ENCODE results near the gene EFNB1. TPM values are rescaled to one million over a fixed set of nuclear protein-coding genes. Genes with fewer than 3 reads are reported as not detected.

The EFNB1 gene
- total RNA-seq, 4 donors from 2014 or later = 37.1 to 94.2 (median 37.7) TPM

DNA sequence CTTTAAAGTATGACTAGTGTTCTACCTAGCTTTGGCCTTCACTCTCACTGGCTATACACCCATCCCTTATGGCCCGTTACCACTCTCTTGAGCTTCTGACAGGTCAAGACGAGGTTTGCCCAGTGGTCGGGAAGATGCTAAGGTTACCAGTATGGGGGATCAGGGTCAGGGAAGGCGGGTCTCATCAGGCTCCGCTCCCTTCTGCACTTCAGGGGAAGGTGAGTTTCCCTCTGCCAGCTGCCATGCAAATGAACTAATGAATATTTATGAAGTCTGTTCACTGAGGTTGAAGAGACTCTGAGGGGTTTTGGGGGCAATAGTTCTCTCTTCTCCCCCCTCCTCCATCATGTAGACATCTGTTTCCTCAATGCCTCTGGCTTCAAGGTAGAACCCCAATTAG is 6.6 kb downstream of the EFNB1 start:
- TF ChIP-seq, protein P1, sequence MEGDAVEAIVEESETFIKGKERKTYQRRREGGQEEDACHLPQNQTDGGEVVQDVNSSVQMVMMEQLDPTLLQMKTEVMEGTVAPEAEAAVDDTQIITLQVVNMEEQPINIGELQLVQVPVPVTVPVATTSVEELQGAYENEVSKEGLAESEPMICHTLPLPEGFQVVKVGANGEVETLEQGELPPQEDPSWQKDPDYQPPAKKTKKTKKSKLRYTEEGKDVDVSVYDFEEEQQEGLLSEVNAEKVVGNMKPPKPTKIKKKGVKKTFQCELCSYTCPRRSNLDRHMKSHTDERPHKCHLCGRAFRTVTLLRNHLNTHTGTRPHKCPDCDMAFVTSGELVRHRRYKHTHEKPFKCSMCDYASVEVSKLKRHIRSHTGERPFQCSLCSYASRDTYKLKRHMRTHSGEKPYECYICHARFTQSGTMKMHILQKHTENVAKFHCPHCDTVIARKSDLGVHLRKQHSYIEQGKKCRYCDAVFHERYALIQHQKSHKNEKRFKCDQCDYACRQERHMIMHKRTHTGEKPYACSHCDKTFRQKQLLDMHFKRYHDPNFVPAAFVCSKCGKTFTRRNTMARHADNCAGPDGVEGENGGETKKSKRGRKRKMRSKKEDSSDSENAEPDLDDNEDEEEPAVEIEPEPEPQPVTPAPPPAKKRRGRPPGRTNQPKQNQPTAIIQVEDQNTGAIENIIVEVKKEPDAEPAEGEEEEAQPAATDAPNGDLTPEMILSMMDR (IDR thresholded peaks at IDR 0.05; ENCODE audit: low read depth) = no peak

DNA sequence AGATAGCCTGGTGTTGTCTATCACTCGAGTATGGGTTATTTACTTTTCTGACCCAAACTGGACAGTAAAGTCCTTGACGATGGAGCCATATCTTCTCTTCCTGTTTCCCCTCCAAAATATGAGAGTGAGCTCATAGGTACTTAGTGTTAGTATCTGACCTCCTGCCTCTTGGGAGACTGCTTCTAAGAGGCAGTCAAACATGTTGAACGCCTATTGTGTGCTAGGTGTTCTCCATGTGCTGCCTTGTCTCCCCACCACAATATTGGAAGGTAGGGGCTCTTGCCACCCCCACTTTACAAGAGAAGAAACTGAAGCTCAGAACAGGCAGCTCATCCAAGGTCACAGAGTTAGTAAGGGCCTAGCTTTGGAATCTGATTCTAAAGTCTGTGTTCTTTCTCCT is 8.3 kb downstream of the EFNB1 start:
- TF ChIP-seq, protein P1 (IDR thresholded peaks at IDR 0.05; ENCODE audit: low read depth) = no peak

DNA sequence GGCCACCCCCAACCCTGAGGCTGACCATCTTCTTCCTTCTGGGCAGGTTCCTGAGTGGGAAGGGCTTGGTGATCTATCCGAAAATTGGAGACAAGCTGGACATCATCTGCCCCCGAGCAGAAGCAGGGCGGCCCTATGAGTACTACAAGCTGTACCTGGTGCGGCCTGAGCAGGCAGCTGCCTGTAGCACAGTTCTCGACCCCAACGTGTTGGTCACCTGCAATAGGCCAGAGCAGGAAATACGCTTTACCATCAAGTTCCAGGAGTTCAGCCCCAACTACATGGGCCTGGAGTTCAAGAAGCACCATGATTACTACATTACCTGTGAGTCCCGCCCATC is 9.7 kb downstream of the EFNB1 start:
- TF ChIP-seq, protein P1 (IDR thresholded peaks at IDR 0.05; ENCODE audit: low read depth) = no peak

DNA sequence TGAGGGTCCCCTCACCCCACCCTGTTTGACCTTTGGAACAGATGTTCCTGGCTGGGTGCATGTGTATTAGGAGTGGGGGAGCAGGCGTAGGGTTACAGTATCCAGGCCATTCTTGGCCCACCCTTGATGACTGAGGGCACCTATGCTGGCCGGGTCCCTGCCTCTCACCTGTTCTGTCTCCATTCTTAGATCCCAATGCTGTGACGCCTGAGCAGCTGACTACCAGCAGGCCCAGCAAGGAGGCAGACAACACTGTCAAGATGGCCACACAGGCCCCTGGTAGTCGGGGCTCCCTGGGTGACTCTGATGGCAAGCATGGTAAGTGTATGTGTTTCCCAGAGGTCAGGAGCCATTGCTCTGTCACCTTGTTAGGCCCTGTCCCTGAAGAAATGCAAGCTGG is 10.9 kb downstream of the EFNB1 start:
- TF ChIP-seq, protein P1 (IDR thresholded peaks at IDR 0.05; ENCODE audit: low read depth) = no peak

DNA sequence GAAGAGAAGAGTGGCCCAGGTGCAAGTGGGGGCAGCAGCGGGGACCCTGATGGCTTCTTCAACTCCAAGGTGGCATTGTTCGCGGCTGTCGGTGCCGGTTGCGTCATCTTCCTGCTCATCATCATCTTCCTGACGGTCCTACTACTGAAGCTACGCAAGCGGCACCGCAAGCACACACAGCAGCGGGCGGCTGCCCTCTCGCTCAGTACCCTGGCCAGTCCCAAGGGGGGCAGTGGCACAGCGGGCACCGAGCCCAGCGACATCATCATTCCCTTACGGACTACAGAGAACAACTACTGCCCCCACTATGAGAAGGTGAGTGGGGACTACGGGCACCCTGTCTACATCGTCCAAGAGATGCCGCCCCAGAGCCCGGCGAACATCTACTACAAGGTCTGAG is 11.4 kb downstream of the EFNB1 start:
- TF ChIP-seq, protein P1 (IDR thresholded peaks at IDR 0.05; ENCODE audit: low read depth) = no peak

DNA sequence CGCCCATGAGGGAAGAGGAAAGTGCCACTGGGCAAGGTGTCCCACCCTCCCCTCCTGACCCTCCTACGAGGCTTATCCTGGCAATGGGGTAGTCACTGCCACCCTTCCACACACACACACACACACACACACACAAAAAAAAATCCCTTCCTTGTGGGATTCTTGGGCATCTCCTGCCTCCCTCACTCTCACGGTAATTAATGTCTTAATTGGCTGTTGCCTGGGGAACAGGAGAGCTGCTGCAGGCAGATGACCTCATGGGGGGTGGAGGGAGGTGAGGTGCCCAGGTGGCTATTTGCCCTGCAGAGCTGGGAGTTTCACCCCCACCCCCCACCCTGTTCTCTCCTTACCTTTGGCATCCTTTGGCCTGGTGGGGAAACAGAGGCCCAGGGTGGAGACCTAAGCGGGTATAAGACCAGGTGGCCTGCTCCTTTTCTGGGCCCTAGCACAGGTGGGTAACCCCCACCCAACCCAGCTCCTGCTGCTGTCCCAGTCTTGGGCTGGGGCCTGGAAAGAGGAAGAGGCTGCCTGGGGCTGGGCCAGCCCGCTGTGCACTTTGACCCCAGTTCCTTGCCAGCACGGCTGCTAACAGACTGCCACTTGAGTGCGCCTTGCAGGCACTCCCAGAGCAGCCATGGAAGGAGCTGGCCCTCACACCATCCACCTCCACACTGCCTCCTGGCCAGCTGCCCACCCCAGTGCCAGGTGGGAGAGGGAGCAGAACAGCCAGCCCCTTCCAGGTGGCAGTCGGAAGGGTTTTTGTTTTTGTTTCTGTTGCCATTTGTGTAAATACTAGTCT is 12.6 kb downstream of the EFNB1 start:
- TF ChIP-seq, protein P1 (IDR thresholded peaks at IDR 0.05; ENCODE audit: low read depth) = no peak

DNA sequence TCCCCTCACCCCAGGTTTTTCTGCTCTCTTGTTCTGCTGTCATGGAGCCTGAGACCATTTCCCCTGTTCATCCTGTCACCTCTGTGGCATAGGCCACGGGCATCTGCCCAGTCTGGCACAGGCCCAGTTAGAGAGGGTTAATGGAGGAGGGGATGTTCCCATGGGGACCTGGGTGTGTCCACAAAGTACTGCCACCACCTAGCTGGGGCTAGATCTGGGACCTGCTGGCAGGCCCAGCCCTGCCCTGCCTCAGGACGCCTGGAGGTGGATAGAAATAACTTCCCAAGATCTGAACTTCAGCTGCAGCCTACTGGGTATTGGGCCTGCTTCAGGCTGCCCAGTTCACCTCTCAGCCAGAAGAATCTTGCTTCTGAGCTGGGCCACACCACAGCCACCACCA is 13.5 kb downstream of the EFNB1 start:
- TF ChIP-seq, protein P1 (IDR thresholded peaks at IDR 0.05; ENCODE audit: low read depth) = no peak

All from subcutaneous adipose tissue (tissue), 4 donors.